Right lobe of liver (tissue), 4 donors: Measurements from ENCODE around the gene LMLN.

ENCODE experiments used
- POLR2A ChIP-seq: fragments of 450-650 bp; IDR thresholded peaks from one replicate; pipeline ENCODE4 v1.6.1; 2017; ENCODE audit warnings: antibody characterized with exemption, mild to moderate bottlenecking
- TF ChIP-seq, protein P1 (sequence below), 4 donors: fragments of 200-600 bp in 3 of 4; fragments of 450-650 bp in 1 of 4; IDR thresholded peaks; one replicate each; pipeline versions ENCODE4 v1.5.1 to v1.8.0; 2016 to 2022; ENCODE audit warnings: antibody characterized with exemption in 4 of 4, mild to moderate bottlenecking in 2 of 4
- donor health status: DM: no; HTN: no; CAD: no.
- donor health status: DM: no; HTN: no; CAD: no.
- donor health status: DM: no; HTN: yes; CAD: no.

DNA sequence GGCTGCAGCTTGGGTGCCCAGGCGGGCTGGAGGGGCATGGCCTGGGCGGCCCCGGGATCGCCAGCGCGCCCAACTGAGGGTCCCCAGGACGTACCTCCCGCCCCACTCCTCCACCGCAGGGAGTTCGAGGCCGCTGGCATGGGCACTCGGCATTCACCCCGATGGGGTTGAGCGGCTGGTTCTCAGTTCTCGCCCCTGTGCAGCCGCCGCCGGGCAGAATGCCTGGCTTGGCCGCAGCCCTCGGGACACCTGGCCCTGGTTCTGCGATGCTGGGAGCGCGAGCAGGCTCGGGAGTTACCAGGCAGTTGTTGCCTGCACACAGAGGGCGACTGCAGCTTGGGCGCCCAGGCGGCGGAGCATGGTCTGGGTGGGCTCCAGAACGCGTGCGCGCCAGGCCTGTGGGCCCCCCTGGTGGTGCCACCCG lies 121.4 kb downstream of the LMLN start:
- TF ChIP-seq POLR2A: no peak
- TF ChIP-seq, protein P1, sequence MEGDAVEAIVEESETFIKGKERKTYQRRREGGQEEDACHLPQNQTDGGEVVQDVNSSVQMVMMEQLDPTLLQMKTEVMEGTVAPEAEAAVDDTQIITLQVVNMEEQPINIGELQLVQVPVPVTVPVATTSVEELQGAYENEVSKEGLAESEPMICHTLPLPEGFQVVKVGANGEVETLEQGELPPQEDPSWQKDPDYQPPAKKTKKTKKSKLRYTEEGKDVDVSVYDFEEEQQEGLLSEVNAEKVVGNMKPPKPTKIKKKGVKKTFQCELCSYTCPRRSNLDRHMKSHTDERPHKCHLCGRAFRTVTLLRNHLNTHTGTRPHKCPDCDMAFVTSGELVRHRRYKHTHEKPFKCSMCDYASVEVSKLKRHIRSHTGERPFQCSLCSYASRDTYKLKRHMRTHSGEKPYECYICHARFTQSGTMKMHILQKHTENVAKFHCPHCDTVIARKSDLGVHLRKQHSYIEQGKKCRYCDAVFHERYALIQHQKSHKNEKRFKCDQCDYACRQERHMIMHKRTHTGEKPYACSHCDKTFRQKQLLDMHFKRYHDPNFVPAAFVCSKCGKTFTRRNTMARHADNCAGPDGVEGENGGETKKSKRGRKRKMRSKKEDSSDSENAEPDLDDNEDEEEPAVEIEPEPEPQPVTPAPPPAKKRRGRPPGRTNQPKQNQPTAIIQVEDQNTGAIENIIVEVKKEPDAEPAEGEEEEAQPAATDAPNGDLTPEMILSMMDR (IDR thresholded peaks at IDR 0.05): no peak
